ENCODE data around the gene VSTM4. TPM values are rescaled to one million over a fixed set of nuclear protein-coding genes. Genes with fewer than 3 reads are reported as not detected.

Gene VSTM4
- total RNA-seq, 1 donor from 2014 or later: 0.22 TPM

- no peak for DNase-seq (ENCODE audit: low spot score, unreplicated experiment)
- Mint-ChIP-seq H3K27ac (no peak overlapping the region), H3K36me3 (ENCODE audit: insufficient read depth) (peaks cover 1% of the 10 kb centered on the region), H3K4me1 (ENCODE audit: low read depth) (no peaks in the 10 kb centered on the region), H3K9me3 (ENCODE audit: low read depth) (peaks cover 8% of the 10 kb centered on the region), H3K4me3 (ENCODE audit: low read depth) (no peak overlapping the region), H3K27me3 (peaks cover 9% of the 10 kb centered on the region)
- TF ChIP-seq CTCF (IDR thresholded peaks at IDR 0.05; ENCODE audit: unreplicated experiment): no peak
Observed at GRCh38 chr10:49089152-49089551, 26.2 kb downstream of the VSTM4 start.

- TF ChIP-seq CTCF (IDR thresholded peaks at IDR 0.05; ENCODE audit: unreplicated experiment): no peak
- Mint-ChIP-seq H3K27me3 (peaks cover 3% of the 10 kb centered on the region), H3K4me3 (ENCODE audit: low read depth) (no peak overlapping the region), H3K36me3 (ENCODE audit: insufficient read depth) (peaks cover 1% of the 10 kb centered on the region), H3K9me3 (ENCODE audit: low read depth) (peaks cover 8% of the 10 kb centered on the region), H3K4me1 (ENCODE audit: low read depth) (peaks cover 3% of the 10 kb centered on the region), H3K27ac (no peak overlapping the region)
- DNase-seq (ENCODE audit: low spot score, unreplicated experiment): no peak
Observed at GRCh38 chr10:49086889-49087288, 28.4 kb downstream of the VSTM4 start.

- peak overlapping the region; percentile 65 for H3K27ac Mint-ChIP-seq
- no peak for TF ChIP-seq CTCF (IDR thresholded peaks at IDR 0.05; ENCODE audit: unreplicated experiment)
- H3K4me1 Mint-ChIP-seq (ENCODE audit: low read depth): peaks cover 7% of the 10 kb centered on the region
- H3K4me3 Mint-ChIP-seq (ENCODE audit: low read depth): no peak overlapping the region
- peaks cover 1% of the 10 kb centered on the region for H3K36me3 Mint-ChIP-seq (ENCODE audit: insufficient read depth)
- peaks cover 8% of the 10 kb centered on the region for H3K27me3 Mint-ChIP-seq
- peaks cover 8% of the 10 kb centered on the region for H3K9me3 Mint-ChIP-seq (ENCODE audit: low read depth)
- DNase-seq (ENCODE audit: low spot score, unreplicated experiment): no peak
Observed at GRCh38 chr10:49083261-49083660, 32.1 kb downstream of the VSTM4 start.

DNA sequence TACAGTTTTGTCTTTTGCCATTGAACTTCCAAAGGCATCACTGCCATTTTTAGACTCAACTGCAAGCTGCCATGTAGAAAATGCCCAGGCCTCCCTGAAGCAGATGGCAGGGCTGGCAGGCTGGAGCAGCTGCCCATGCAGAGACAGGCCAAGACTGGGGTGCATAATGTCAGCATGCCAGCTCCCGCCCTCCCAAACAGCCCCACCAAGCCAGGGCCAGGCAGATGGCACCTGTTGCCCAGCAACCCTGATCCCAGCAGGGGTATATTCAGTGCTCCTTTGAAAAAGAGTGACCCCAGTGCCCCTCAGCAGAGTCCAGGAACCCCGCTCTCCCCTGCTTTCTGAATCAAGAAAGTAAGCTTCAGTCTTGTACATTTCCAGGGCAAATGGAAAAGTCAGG is 32.6 kb downstream of the VSTM4 start:
- no peak for DNase-seq (ENCODE audit: low spot score, unreplicated experiment)
- TF ChIP-seq CTCF (IDR thresholded peaks at IDR 0.05; ENCODE audit: unreplicated experiment): no peak
- Mint-ChIP-seq H3K9me3 (ENCODE audit: low read depth) (peaks cover 8% of the 10 kb centered on the region), H3K36me3 (ENCODE audit: insufficient read depth) (peaks cover 1% of the 10 kb centered on the region), H3K4me1 (ENCODE audit: low read depth) (peaks cover 7% of the 10 kb centered on the region), H3K4me3 (ENCODE audit: low read depth) (no peak overlapping the region), H3K27me3 (peaks cover 8% of the 10 kb centered on the region), H3K27ac (no peak overlapping the region)

DNA sequence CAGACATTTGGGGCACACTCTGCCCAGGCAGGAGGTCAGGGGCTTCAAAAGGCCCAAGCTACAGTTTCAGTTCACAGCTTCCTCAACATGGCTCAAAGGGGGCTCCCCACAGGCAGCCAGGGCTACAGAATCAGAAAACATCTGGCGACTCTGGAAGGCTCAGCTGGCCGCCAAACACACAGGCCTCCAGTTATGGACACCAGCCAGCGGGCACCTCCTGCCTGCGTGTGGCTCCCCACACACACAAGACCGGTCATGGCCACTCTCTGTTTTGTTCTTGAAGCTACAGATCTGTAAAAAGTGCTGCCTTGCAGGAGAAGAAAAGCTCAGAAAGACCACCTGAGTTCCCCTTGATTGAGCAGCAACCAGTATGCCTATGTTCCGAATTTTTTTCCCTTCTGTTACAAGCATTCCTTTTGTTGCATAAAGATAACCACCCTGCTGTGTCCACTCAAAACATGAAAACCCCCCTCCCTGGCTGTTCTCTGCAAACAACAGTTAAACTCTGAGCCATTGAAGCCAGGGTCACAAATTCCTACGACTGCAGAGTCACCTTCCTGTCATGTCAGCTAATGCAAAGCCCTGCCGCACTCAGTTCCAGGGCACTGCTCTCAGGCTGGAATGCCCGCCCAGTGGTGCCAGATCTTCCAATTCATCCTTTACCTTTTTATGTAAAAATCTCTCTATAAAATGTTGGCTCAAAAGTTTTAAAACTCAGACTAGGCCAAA is 33.6 kb downstream of the VSTM4 start:
- Mint-ChIP-seq H3K4me1 (ENCODE audit: low read depth) (peaks cover 11% of the 10 kb centered on the region), H3K27ac (no peak overlapping the region), H3K27me3 (peaks cover 16% of the 10 kb centered on the region), H3K36me3 (ENCODE audit: insufficient read depth) (no peaks in the 10 kb centered on the region), H3K4me3 (ENCODE audit: low read depth) (no peak overlapping the region), H3K9me3 (ENCODE audit: low read depth) (peaks cover 3% of the 10 kb centered on the region)
- DNase-seq (ENCODE audit: low spot score, unreplicated experiment): no peak
- TF ChIP-seq CTCF (IDR thresholded peaks at IDR 0.05; ENCODE audit: unreplicated experiment): no peak

All from progenitor cell of endocrine pancreas (in vitro differentiated cells).